RKO (cell line): ENCODE measurements around the gene PTPRE.

Experiments used
- DNase-seq: peaks from one replicate; pipeline ENCODE4 v3.0.0-alpha.2; 2016; ENCODE audit warnings: low spot score

The PTPRE gene

DNA sequence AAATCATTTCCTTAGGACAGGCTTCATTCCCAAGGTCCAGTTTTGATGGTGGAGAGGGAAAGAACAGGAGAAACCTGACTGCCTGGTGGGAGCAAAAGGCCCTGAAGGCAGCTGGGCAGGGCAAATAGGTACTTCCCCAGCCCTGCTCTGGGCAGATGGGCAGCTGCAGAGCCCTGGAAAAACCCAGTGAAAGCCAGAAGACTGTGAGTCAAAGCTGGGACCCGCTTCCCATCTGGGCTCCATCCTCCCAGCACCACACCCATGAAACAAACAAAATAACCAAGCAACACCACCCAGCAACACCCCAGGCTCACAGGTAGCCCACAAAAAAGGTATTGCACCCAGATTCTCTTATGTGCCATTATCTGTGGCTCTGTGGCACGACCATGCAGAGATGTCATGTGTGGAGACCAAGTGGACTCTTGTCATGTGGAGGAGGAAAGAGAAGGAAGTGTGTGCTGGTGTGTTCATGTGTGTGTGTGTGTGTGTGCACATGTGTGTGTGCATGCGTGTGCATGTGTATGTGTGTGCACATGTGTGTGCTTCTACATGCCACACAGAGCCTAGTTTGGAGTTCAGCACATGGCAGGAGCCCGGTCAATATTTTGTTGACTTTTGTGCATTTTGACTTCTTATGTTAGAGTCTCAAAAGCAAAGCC, 24.0 kb upstream of the PTPRE start:
- no peak for DNase-seq

DNA sequence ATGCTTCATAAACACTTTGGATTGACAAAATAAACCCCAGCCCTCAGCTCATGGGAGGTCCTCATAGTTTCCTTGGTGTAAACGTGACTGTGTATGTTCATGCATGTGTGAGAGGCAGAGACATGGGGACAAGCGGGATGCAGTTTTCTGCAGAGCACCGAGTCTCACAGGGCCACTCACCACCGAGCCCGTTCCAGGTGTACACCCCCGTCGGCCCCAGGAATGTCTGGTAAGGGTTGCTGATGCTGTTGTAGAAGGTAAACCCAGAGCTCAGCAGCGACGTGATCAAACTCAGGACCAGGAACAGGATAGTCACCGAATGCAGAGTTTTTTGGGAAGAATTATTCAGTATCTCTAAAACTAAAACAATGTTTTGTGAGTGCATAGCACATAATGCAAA, 23.4 kb upstream of the PTPRE start:
- no peak for DNase-seq

DNA sequence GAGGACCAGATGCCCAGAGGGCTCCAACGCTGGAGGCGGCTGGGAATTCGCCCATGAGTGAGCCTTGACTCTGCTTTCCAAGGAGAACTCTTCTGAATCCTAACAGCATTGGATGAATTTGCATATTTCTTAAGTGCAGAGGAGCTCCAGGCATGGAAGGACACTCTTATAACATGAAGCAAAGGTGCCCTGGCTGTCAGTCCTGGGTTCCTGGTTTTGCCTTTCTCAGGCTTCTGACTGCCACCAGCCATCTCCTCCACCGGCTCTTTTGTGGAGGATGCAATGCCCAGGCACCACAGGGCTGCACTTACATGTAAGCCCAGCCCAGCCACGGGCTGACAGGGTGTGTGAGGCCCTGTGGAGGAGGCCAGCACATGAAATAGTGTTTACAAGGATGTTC, 22.4 kb upstream of the PTPRE start:
- DNase-seq, result no peak

DNA sequence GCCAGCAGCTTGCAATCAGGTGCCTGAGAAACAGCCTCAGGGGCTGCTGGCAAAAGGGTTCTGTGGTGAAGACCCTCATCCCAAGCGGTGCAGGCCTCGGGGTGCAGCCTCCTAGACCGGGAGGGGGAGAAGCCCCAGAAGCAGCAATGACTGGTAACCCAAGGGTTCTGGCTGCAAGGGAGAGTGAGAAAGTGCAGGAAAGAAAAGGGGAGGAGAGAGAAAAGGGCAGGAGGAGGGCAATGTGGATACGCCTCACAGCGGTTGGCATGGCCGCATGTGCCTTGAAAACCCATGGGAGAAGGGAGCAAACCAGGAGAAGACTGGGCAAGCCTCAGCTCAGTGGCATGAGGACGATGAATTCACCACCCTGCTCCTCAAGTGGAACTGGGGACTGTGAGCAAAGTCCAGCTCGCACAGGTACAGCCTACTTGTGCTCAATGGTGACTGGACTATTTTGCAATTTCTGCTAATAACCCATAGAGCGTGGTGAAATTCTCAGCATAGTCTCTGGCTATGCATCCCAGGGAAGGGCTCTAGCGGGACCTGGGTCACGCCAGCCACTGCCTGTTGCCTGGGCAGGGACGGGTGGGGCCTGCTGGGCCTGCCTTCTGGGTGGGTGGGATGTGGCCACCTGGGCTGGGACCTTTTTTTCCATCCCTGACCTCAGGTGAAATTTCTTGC, 20.4 kb upstream of the PTPRE start:
- no peak for DNase-seq

DNA sequence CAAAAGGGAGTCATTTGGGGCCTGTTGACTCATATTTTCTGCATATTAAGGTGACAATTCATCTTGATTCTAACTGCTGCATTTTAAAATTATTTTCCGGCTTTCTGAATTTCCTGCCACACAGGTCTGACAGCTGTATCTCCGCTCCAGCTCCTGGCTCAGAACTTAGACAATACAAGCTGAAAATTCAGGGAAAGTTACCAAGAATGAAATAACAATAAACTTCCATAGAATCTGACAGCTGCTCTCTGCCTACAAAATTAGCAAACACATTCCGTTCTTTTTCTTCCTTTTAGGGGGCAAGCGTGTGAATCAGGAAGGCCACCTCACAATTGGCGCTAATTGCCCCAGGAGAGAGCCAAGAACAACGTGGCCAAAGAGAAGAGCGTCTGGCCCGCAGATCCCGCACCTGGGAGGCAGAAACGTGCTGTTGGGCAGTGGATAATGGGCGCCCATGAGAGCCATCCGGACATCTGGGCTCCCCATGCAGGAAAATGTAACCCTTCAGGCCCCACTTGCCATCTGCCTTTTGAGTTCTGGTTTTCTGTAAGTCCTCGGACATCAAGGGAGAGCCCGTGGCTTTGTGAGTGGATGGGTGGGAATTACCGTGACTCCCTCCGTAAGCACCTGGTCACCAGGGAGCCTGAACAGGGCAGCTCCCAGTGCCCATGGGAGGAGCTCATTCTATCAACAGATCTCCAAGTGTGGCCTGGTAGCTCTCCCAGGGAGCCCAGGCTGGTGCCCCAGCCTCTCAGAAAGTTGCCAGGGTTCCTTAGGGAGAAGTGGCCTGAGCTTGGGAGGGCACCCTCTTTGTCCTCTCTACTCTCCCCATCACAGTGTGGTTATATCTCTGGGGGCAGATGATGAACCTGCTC, 19.1 kb upstream of the PTPRE start:
- no peak for DNase-seq

DNA sequence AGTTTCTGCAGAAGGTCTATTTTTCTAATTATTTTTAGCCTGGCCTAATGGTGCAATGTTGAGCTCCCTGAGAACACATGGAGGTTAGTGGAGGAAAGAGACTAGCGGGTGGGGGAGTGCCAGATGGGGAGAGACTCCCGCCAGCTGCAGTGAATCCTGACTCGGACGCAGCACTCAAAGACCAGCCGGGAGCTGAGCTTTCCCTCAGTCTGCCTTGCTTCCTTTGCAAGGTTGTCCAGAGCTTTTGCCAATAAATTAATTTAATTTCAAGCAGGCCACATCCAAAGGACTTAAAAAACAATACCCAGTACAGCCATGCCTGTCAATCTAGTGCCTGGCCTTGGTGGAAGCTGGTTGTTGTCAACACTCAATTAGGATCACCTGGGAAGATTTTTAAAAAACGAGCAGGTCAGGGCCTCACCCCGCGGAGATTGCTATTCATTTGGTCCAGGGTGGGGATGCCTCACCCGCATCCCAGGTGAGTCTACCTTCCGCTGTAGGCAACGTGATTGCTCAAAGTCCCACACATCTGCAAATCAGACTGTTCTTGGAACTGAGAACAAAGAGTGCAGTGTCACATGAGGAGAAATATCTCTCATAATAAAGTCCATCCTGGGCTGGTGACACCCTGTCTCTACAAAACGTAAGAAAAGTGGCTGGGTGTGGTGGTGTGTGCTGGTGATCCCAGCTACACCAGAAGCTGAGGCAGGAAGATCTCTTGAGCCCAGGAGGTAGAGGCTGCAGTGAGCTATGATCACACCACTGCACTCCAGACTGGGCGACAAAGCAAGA, 18.2 kb upstream of the PTPRE start:
- DNase-seq, result no peak

DNA sequence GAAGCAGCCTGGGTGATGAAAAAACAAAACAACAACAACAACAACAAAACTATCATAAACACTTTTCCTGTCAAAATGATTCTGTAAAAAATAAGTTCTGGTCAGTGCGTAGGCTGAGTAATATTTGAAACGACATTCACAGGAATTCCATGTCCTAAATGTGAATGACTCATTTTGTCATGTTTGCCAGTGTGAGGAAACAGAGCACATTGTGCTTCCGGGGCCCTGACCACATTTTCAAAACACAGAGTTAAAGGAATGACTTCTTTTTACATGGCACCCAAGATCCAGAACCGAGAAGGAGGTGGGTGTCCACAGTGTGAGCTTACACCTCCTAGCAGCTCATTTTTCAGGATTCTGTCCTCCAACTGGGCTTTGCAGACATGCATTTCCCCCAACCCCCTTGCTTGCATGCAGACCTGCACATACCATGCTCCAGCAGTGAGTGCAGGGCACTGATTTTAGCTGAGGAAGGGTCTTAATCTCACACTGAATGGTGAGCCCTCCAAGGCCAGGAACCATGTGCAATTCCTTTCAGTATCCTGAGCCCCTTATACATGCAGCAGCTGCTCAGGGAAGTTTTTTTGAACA, 17.2 kb upstream of the PTPRE start:
- DNase-seq, result peak; percentile 19

DNA sequence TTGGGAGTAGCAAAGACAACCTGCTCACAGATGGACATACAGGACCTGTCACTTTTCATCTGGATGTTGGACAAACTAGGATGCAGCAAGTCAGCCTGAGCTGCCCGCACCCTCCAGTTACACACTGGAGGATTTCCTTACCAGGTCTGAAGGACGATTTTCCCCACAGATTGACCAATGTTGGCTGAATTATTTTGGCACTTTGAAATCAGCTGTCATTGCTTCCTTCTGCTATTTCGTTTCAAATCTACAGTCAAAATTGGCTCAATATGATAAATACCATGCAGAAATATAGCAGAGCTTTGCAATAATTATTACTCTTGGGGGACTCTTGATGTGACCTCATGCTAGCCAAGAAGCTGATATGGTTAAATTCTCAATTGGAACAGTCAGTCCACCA, 16.7 kb upstream of the PTPRE start:
- no peak for DNase-seq

DNA sequence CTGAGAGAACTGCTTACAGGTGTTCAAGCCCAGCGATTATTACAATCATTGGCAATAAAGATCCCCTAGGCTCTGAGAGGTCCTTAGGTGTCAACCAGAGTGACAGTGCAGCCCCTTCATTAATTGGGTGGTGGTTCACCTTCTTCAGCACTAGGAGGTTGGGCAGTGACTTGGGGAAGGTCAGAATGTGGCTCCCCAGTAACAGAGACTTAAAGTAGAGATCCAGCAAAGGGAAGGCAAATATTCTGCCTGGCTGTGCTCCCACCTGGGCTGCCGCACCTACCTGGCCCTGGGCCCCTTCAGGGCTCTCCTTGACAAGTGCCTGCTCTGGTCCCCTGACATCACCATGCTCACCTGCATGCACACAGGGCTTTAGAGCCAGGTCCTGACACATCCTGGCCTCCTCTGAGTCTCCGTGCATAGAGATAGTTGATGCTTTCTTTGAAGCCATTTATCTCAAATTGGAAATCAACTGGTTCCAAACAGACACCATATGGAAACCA, 16.0 kb upstream of the PTPRE start:
- no peak for DNase-seq

DNA sequence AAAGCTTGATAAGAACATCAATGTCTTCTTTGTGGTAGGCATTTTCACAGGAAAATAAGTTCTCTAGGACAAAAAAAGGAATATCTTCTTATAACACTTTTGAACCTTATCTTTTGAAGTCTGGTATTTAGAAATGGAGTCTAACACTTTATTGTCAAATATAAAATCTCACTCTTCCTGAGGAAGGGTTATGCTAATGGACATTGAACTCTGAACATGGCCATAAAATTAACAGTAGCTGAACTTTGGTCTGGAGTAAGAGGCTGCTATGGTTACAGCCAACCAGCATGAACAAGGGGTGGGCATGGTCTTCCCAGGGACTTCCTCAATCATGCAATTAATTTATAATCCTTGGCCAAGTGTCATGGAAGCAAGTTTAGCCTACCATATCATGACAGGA, 14.2 kb upstream of the PTPRE start, which contains the start of gene CLRN3:
TSS of gene CLRN3 (minus strand) at position 199 of the 400 bp plus-strand sequence. CDS start at position 42, 157 bp downstream.
- DNase-seq, result no peak

DNA sequence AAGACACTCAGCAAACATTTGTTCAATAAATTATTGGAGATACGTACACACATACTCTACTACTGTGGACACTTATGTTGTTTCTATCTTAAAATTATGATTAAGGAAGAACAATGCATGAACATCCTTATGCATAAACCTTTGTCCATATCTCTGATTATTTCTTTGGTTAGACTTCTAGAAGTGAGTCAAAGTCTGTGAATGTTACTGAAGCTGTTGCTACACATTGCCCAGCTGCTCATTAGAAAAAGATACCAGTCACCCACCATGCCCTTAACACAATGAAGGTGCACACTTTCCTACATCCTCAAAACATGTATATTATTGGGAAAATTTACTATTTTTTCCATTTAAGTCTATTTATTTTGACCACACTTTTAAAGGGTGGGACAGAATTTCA, 12.8 kb upstream of the PTPRE start:
- DNase-seq, result no peak

DNA sequence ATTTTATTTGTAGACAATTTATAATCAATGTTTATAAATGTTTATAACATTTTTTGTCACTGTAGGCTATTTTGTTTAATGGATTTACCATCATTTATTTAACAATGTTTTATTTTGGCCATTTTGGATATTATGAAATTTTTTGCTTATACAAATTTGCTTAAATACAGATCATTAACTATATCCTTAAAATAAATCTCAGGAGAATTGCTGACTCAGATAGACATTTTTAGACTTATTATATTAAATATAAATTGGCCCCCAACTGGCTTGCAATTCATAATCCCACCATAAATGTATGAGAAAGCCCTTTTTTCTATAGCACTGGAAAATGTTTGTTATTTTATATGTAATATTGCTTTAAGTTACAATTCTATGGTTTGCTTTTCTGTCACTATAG, 10.3 kb upstream of the PTPRE start:
- DNase-seq, result no peak

DNA sequence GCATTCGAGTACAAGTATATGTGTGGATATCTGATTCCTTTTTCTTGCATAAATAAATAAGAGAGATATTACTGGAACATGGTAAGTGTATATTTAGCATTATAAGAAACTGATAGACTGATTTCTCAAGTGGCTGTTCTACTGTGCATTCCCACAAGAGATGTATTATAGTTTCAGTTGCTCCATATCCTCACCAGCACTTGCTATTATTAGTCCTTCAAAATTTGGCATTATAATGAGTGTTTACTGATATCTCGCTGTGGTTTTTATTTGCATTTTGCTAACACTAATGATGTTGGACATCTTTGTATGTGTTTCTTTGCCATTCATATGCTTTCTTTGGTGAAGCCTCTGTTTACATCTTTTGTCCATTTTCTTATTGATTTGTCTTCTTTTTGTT, 9.7 kb upstream of the PTPRE start:
- DNase-seq, result no peak

DNA sequence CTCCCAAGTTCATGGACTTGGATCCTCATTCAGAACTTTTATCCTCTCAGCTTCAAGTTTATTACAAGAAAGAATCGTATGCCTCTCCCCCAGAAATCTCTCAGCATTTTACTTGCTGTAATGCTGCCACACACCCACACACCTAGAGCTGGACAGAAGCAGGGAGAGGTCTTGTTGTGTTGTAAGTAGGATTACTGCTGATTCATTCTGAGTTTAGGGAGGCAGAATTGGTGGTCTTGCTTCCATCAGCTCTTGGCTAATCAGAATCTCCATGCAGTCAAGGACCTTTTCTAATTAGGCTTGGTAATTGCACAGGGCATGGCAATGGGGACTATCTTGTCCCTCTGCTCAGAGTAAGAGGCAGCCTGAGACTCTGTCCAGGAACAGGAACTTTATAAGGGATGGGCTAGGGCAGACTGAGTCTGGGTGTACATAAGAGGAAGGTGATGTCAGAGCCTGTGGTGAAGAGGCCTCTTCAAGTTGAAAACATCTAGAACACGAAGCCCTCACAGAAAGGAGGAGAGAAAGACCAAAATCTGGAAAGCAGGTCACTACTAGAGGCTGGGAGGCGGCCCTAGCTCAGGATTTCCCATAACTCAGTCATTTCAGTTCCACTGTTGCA, 7.0 kb upstream of the PTPRE start:
- DNase-seq, result no peak

DNA sequence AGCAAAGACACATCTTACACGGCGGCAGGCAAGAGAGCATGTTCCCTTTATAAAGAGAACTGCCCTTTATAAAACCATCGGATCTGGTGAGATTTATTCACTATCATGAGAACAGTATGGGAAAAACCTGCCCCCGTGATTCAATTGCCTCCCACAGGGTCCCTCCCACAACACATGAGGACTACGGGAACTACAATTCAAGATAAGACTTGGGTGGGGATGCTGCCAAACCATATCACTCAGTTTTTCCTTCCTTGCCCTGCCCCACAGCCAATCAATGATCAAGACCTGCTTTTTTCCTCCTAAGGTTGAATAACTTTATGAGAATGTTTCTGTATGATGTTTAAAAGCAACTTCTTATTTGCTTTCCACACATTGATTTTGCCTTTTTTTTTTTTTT, 3.1 kb upstream of the PTPRE start:
- no peak for DNase-seq

DNA sequence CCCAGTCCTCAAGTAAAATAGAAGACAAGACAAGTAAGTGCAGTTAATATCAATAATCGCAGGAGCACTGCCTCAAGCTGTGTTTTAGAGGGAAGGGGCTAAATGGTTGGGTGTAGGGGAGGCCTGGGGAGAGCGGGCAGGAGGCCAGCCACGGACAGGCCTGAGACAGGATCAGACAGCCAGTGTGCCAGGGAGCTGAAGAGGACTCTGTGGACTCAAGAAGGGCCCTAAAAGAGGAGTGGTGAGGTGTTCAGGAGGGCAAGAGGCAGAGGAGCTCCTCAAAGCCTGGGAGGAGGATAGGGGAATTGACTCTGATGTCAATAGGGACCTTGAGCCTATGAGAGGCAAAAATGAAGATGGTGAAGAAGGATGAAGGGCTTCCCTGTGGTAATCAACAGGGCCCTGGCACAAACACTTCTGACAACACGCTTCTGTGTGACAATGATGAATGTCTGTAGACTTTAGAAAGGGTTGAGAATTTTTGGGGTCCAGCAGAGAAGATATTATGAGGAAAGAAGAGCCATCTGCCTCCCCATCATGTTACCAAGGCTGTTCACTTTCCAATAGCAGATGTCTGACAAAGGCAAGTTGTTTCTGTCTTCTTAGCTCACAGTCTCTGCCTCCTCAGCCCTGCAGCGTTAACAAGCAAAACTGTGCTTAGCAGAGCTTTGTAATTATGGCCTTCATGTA, 2.4 kb upstream of the PTPRE start:
- DNase-seq, result no peak

DNA sequence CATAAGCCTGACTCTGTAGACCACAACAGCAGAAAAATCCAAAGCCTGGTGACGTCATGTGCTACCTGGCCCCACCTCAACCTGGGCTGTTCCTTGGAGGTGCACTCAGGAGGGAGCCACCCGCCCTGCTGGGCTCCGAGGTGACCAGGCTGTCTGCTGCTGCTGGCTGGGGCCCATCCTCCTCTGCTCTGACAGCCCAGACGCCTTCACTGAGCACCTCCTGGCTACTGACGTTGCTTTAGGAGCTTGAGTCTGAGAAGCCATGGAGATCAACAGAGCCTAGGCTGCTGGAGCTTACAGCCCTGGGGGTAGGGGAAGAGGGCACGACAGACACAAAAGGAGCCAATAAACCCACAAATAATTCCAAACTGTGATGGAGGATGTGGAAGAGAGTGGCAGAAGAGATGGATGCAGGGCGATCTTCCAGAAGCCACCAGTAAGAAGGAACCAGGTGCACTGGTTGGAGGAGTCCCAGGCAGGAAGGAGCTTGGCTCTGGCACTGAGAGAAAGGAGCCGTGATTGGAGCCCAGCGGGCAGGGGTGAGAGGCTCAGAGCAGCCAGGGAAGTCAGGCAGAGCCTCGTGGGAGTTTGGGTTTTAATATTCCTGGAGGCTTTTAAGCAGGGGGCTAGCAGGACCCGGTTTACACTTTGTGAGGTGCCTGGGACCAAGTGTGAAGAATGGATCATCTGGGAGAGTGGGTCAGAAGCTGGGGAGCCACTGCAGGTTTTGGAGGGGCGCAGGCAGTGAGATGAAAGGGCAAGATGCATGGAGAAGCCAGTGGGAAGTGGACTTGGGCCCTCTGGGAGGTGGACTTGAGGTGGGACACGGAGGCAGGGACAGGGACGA, 1.7 kb upstream of the PTPRE start:
- no peak for DNase-seq

DNA sequence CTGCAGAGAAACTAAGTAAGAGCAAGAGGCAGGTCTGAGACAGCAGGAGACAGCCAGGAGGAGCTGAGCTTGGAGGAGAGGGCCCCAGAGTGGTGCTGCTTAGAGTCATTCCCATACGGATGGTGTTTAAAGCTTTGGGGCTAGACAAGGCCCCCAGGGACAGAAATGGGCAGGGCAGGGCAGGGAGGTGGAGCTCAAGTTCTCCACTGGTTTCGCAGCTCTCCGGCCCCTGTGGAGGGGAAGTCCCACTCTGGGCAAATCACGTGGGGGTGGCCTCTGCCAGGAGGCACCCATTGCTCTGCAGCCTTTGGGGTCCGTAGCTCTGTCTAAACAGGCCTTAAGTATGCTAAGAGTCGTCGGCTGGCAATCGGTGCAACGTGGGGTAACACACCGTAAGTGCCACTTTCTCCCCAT, 1.0 kb upstream of the PTPRE start:
- DNase-seq, result no peak

DNA sequence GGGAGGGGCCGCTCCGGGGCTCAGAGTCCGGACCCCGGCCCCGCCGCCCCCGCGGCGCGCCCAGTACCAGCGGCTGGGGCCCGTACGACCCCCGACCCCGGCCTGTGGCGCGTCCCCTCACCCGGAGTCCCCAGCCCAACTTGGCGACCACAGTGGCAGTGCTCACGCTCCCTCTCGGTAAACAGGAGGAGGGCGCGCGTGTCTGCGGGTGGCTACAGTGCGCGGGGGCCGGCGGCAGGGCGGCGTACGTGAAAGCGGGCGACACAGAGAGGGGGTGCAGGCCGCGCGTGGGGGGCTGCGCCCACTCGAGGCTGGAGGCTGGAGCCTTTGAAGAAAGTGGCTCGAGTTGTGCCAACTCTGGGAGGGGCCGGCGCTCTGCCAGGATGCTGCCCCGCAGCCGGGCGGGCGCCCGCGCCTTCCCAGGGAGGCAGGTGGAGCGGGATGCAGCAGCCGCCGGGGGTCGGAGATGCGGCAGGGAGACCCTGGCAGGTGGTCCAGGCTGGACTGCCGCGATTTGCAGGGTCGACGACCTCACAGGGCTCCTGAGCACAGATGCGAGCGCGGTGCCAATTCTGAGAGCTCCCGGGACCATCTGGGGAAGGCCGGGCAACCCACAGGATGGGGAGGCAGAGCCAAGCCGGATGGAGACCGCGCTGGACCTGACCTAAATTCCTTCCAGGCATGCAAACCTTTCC, 655 bp downstream of the PTPRE start:
- DNase-seq, result no peak
